Muscle layer of colon (tissue), 2 donors: ENCODE measurements around the gene FAM193A.
A peak's percentile ranks its signal among the peaks of the same experiment; 100 is the strongest.
"Not testable (repeated sequence)": the region's sequence is repeated elsewhere in the genome, so short reads cannot be mapped to it uniquely, and the experiment has no call there.

Experiments
- H3K27ac ChIP-seq: one replicate; pipeline ENCODE4 v1.7.0; 2013; ENCODE audit warnings: low read depth, mild to moderate bottlenecking, low read length, moderate library complexity
- H3K27me3 ChIP-seq, 2 donors: one replicate each; pipeline ENCODE4 v1.7.0; 2013; ENCODE audit warnings: low read length in 2 of 2, mild to moderate bottlenecking in 2 of 2; ENCODE audit not compliant: insufficient read depth in 2 of 2, control insufficient read depth in 1 of 2
- H3K36me3 ChIP-seq: one replicate; pipeline ENCODE4 v1.7.0; 2013; ENCODE audit warnings: mild to moderate bottlenecking, low read length; ENCODE audit not compliant: insufficient read depth
- H3K4me1 ChIP-seq: one replicate; pipeline ENCODE4 v1.7.0; 2013; ENCODE audit warnings: mild to moderate bottlenecking, low read length; ENCODE audit not compliant: insufficient read depth
- H3K4me3 ChIP-seq, 2 donors: one replicate each; pipeline ENCODE4 v1.7.0; 2013; ENCODE audit warnings: low read length in 2 of 2, low read depth in 1 of 2, mild to moderate bottlenecking in 1 of 2, moderate library complexity in 1 of 2
- H3K9ac ChIP-seq: one replicate; pipeline ENCODE4 v1.7.0; 2013; ENCODE audit warnings: low read length
- H3K9me3 ChIP-seq: one replicate; pipeline ENCODE4 v1.7.0; 2013; ENCODE audit warnings: mild to moderate bottlenecking, low read length
- donor health status: abdominal sarcoma.
- donor health status: Adenocarcinoma of cecum.

Gene FAM193A

DNA sequence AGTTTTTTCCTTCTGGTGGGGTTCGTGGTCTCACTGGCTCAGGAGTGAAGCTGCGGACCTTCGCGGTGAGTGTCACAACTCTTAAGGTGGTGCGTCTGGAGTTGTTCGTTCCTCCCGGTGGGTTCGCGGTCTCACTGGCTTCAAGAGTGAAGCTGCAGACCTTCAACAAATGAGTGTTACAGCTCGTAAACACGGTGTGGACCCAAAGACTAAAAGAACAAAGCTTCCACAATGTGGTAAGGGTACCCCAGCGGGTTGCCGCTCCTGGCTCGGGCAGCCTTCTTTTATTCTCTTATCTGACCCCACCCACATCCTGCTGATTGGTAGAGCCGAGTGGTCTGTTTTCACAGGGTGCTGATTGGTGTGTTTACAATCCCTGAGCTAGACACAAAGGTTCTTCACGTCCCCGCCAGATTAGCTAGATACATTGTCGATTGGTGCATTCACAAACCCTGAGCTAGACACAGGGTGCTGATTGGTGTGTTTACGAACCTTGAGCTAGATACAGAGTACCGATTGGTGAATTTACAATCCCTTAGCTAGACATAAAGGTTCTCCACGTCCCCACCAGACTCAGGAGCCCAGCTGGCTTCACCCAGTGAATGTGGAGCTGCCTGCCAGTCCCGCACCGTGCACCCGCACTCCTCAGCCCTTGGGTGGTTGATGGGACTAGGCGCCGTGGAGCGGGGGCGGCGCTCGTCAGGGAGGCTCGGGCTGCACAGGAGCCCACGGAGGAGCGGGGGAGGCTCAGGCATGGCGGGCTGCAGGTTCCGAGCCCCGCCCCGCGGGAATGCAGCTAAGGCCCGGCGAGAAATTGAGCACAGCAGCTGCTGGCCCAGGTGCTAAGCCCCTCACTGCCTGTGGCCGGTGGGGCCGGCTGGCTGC is 226.3 kb downstream of the FAM193A start:
- H3K27me3 ChIP-seq, H3K4me3 ChIP-seq, H3K4me1 ChIP-seq, H3K9ac ChIP-seq, H3K9me3 ChIP-seq, H3K27ac ChIP-seq, H3K36me3 ChIP-seq: not testable (repeated sequence)

DNA sequence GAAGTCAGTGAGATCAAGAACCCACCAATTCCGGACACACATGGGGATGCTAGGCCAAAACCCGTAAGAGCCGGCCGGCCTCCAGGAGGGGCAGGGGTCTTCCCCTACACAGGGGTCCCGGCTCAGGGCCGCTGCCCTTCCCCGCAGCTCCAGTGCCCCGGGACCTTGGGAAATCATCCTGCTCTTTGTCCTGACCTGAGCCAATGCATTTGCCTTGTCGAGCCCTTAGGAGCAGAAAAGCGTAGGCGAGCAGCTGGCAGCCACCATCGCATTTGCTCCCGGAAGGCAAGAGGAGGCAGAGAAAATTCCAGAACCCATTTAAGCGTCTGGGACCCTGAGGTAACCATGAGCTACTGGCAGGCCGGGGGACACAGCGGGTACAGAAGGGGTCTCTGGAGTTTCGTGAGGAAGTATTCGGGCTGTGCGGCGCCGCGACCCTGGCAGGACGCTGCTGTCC is 227.1 kb downstream of the FAM193A start:
- H3K27ac ChIP-seq: peak overlapping the region; percentile 24
- H3K27me3 ChIP-seq: peaks cover 0 to 10% of the 10 kb centered on the region in 2 donors
- no peaks in the 10 kb centered on the region for H3K9me3 ChIP-seq
- no peaks in the 10 kb centered on the region for H3K36me3 ChIP-seq
- peak overlapping the region; percentile 60 to 69 for H3K4me3 ChIP-seq
- no peaks in the 10 kb centered on the region for H3K4me1 ChIP-seq
- H3K9ac ChIP-seq: no peak overlapping the region

DNA sequence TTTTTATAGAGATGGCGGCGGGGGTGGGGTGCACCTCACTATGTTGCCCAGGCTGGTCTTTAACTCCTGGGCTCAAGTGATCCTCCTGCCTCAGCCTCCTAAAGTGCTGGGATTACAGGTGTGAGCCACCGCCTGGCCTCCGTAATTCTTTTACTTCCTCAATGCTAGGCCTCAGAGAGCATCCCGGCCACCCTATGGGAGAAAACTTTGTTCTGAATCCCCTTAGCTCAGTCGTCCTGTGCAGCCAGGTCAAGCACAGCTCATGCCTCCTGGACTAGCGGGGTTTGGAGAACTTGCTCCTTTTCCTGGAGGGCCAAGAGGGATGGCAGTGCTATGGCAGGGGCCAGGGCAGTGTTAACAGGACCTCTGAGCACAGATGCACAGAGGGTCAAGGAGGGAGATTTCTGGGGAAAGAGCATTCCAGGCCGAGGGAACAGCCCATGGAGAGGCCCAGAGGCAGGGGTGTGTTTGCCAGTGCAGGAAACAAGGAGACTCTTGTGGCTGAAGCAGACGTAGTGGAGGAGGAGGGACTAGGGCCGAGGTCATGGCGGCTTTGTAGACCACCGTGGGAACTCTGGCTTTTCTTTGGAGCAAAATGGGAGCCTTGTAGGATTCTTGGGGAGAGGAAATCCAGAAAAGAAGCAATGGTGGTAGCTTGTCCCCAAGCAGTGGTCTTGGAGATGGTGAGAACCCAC is 229.5 kb downstream of the FAM193A start:
- Histone ChIP-seq H3K4me1 (no peaks in the 10 kb centered on the region), H3K9ac (no peak overlapping the region), H3K27me3 (peaks cover 0 to 10% of the 10 kb centered on the region in 2 donors), H3K4me3 (no peak overlapping the region), H3K9me3 (no peaks in the 10 kb centered on the region), H3K36me3 (no peaks in the 10 kb centered on the region), H3K27ac (no peak overlapping the region)

DNA sequence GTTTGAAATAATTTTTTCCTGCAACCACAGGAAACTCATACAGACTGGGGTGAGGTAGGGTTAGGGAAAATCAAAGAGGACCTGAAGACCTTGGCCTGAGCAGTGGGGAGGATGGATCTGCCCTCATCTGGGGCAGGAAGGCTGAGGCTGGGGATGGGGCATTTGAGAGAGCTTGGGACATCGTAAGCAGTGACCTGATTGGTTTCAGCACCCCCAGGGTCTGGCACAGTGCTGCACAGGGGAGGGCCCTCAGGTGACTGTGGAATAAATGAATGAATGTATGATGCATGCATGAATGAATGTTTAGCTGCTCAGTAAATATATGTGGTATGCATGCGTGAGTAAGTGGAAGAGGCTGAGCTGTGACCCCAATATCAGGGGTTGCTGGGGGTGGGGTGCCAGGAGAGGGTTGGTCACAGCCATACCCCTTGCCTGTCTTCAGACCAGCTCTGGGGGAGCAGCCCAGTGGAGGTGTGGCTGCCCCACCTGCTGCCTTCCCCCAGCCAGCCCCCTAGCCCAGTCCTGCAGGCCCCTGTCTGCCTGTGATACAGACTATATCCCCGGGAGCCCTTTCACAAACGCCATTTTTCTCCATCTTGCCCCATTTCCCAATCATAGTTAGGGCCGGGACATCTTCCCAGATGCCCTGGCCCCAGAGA is 230.7 kb downstream of the FAM193A start:
- Histone ChIP-seq H3K9me3 (no peaks in the 10 kb centered on the region), H3K9ac (no peak overlapping the region), H3K4me1 (no peaks in the 10 kb centered on the region), H3K27me3 (peaks cover 0 to 10% of the 10 kb centered on the region in 2 donors), H3K4me3 (no peak overlapping the region), H3K36me3 (no peaks in the 10 kb centered on the region), H3K27ac (no peak overlapping the region)

DNA sequence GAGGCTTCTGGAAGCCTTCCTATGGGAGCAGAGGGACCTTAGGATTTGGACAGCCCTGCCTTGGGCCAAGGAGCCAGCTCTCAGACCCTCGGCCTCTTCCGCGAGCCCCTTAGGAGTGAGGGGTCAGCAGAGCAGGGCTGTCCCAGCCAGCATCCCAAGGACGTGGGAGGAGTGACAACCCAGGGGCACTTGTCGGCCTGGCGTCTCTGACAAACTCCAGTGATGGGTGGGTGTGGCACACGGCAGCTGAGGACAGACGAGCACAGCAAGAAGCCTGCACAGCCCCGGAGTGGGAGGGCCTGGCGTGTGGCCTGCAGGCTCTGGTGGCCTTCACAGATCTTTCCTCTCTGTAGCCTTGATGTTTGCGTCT is 231.2 kb downstream of the FAM193A start:
- H3K36me3 ChIP-seq: no peaks in the 10 kb centered on the region
- no peaks in the 10 kb centered on the region for H3K4me1 ChIP-seq
- H3K4me3 ChIP-seq: no peak overlapping the region
- H3K9ac ChIP-seq: no peak overlapping the region
- H3K27me3 ChIP-seq: peaks cover 0 to 10% of the 10 kb centered on the region in 2 donors
- no peak overlapping the region for H3K27ac ChIP-seq
- no peaks in the 10 kb centered on the region for H3K9me3 ChIP-seq

DNA sequence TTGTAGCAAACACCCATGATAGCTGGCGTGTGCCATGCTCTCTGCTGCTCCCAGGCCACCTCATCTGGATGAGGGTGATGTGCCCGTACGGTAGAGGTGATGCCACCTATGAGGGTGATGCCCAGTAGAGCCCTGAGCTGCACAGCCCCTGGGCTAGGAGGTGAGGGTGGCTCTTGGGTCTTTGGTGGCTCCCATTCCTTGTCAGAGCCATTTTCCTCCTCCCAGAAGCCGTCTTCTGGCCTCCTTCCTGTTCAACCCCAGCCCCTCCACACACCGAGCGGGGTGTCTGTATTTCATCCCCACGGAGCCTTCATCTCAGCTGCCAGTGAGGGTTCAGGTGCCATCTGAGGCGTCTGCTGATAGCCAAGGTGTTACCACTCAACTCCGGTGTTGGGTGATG is 231.7 kb downstream of the FAM193A start:
- H3K4me3 ChIP-seq: no peak overlapping the region
- H3K36me3 ChIP-seq: no peaks in the 10 kb centered on the region
- H3K27ac ChIP-seq: no peak overlapping the region
- no peaks in the 10 kb centered on the region for H3K4me1 ChIP-seq
- no peak overlapping the region for H3K9ac ChIP-seq
- no peaks in the 10 kb centered on the region for H3K9me3 ChIP-seq
- peaks cover 0 to 10% of the 10 kb centered on the region in 2 donors for H3K27me3 ChIP-seq

DNA sequence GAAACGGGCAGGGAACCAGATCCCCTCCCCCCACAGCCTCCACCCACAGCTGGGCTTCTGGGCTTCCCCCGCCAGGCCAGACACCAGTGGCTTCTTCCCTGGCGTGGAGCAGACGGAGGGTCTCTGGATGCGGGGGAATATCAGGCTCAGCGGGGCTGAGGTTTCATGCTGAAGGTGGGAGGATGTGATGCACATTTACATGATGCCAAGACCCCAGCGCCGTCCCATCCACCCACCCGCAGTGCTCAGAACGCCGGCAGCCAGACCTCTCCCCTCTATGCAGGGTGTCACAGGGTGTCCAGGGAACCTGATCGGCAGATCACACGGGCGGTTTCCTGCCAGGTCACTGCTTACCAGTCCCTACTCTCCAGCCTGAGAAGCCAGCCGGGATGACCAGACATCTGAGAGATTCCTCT is 232.5 kb downstream of the FAM193A start:
- Histone ChIP-seq H3K9me3 (no peaks in the 10 kb centered on the region), H3K27ac (no peak overlapping the region), H3K27me3 (peaks cover 0 to 10% of the 10 kb centered on the region in 2 donors), H3K4me3 (no peak overlapping the region), H3K36me3 (no peaks in the 10 kb centered on the region), H3K9ac (no peak overlapping the region), H3K4me1 (no peaks in the 10 kb centered on the region)

DNA sequence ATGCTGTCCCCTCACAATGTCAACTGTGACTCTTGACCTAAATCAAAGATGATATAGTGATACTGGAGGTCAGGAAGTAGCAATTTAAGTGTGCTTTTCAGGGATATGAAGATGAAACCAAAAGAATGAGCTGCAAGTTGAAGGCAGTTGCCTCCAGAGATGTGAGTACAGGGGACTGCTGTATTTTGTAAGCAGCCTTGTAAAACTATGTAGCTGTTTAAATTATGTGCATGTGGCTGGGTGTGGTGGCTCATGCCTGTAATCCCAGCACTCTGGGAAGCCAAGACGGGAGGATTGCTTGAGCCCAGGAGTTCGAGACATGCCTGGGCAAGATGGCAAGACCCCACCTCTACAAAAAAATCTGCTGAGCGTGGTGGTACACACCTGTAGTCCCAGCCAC is 234.8 kb downstream of the FAM193A start:
- no peaks in the 10 kb centered on the region for H3K36me3 ChIP-seq
- H3K4me3 ChIP-seq: no peak overlapping the region
- no peak overlapping the region for H3K27ac ChIP-seq
- no peak overlapping the region for H3K9ac ChIP-seq
- no peaks in the 10 kb centered on the region for H3K4me1 ChIP-seq
- no peaks in the 10 kb centered on the region for H3K9me3 ChIP-seq
- peaks cover 0 to 10% of the 10 kb centered on the region in 2 donors for H3K27me3 ChIP-seq

DNA sequence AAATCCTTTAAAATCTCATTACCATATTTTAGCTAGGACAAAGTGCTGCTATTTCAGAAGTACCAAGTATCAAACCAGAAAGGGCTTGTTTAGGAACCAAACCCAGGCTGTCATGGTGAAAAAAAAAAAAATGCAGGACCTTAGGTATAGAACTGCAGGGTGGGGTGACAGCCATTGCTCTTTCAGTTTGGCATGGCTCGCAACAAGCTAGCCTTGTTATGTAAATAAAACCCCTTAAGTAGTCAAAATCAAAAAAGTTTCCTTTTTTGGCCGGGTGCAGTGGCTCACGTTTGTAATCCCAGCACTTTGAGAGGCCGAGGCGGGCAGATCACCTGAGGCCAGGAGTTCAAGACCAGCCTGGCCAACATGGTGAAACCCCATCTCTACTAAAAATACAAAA is 244.2 kb downstream of the FAM193A start:
- not testable (repeated sequence) for H3K36me3 ChIP-seq, H3K4me1 ChIP-seq, H3K27ac ChIP-seq, H3K9ac ChIP-seq, H3K4me3 ChIP-seq, H3K27me3 ChIP-seq, H3K9me3 ChIP-seq

DNA sequence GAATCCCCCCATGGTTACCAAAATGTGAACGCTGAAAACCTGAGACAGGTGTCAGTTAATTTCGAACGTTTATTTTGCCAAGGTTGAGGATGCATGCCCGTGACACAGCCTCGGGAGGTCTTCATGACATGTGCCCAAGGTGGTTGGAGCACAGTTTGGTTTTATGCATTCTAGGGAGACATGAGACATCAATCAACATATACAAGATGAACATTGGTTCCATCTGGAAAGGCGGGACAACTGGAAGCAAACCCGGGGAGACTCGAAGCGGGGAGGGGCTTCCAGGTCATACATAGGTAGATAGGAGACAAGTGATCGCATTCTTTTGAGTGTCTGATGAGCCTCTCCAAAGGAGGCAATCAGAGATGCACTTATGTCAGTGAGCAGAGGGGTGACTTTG is 245.5 kb downstream of the FAM193A start:
- Histone ChIP-seq H3K9me3 (no peaks in the 10 kb centered on the region), H3K9ac (no peak overlapping the region), H3K36me3 (no peaks in the 10 kb centered on the region), H3K4me1 (no peaks in the 10 kb centered on the region), H3K4me3 (no peak overlapping the region), H3K27me3 (no peaks in the 10 kb centered on the region), H3K27ac (no peak overlapping the region)
